NCI-H2227 (cell line): ENCODE results near the gene ADAM20.
A peak's percentile ranks its signal among the peaks of the same experiment; 100 is the strongest.
"Not testable (repeated sequence)": the region's sequence is repeated elsewhere in the genome, so short reads cannot be mapped to it uniquely, and the experiment has no call there.

ENCODE experiments used
- DNase-seq: peaks from one replicate; lab custom pipeline; 2025; ENCODE audit not compliant: unreplicated experiment; lab: John Stamatoyannopoulos, UW

The ADAM20 gene

GRCh38 chr14:70534904-70535303 is at the start of gene ADAM20:
Gene ADAM20, minus strand, starts transcription at chr14:70535004. Its CDS starts 10,247 bp downstream, at chr14:70524757.
- DNase-seq = no peak

GRCh38 chr14:70576891-70577290 is 42.1 kb upstream of the ADAM20 start:
- no peak for DNase-seq

GRCh38 chr14:70573050-70573449 is 38.2 kb upstream of the ADAM20 start:
- DNase-seq = no peak

GRCh38 chr14:70571139-70571538 is 36.3 kb upstream of the ADAM20 start:
- no peak for DNase-seq

- DNase-seq = peak; percentile 47
Measured at GRCh38 chr14:70567791-70568190, 33.0 kb upstream of the ADAM20 start.

GRCh38 chr14:70563869-70564268 is 29.1 kb upstream of the ADAM20 start:
- DNase-seq = no peak

GRCh38 chr14:70563417-70563816 is 28.6 kb upstream of the ADAM20 start:
- no peak for DNase-seq

GRCh38 chr14:70558356-70558755 is 23.6 kb upstream of the ADAM20 start:
- DNase-seq = no peak

GRCh38 chr14:70555890-70556289 is 21.1 kb upstream of the ADAM20 start:
- peak; percentile 68 for DNase-seq

GRCh38 chr14:70538087-70538486 is 3.3 kb upstream of the ADAM20 start:
- no peak for DNase-seq

- DNase-seq = no peak
Measured at GRCh38 chr14:70536830-70537229, 2.0 kb upstream of the ADAM20 start.

GRCh38 chr14:70530417-70530816 is 4.4 kb downstream of the ADAM20 start:
- no peak for DNase-seq

GRCh38 chr14:70527501-70528105 is 7.2 kb downstream of the ADAM20 start:
- DNase-seq = no peak

- no peak for DNase-seq
Measured at GRCh38 chr14:70525691-70526090, 9.1 kb downstream of the ADAM20 start.

GRCh38 chr14:70515811-70516210 is 19.0 kb downstream of the ADAM20 start:
- no peak for DNase-seq

GRCh38 chr14:70514168-70515069 is 20.4 kb downstream of the ADAM20 start:
- DNase-seq = no peak

- no peak for DNase-seq
Measured at GRCh38 chr14:70498191-70498590, 36.6 kb downstream of the ADAM20 start.

- DNase-seq = no peak
Measured at GRCh38 chr14:70489579-70490200, 45.1 kb downstream of the ADAM20 start.

GRCh38 chr14:70477356-70478105 is 57.3 kb downstream of the ADAM20 start:
- DNase-seq = not testable (repeated sequence)

- DNase-seq = not testable (repeated sequence)
Measured at GRCh38 chr14:70475459-70475858, 59.3 kb downstream of the ADAM20 start.

GRCh38 chr14:70473825-70474224 is 61.0 kb downstream of the ADAM20 start:
- DNase-seq = no peak
